GM12891 (cell line): ENCODE data around the gene GAGE12D.
"Not testable (repeated sequence)": the region's sequence is repeated elsewhere in the genome, so short reads cannot be mapped to it uniquely, and the experiment has no call there.

Experiments used
- POLR2A ChIP-seq: IDR thresholded peaks from 2 replicates; pipeline ENCODE4 v1.6.1; 2011; ENCODE audit warnings: low read depth, low read length, control low read depth
- POLR2AphosphoS5 ChIP-seq: IDR thresholded peaks from 2 replicates; pipeline ENCODE4 v1.6.1; 2011; ENCODE audit warnings: low read depth, low read length, control low read depth
- SPI1 ChIP-seq: IDR thresholded peaks from 2 replicates; pipeline ENCODE4 v1.6.1; 2011; ENCODE audit warnings: low read depth, low read length, control low read depth
- TAF1 ChIP-seq: IDR thresholded peaks from 2 replicates; pipeline ENCODE4 v1.6.1; 2011; ENCODE audit warnings: low read depth, low read length, control low read depth

GRCh38 chrX:49531877-49532276 is 9.7 kb upstream of the GAGE12D start, which contains the start of gene GAGE12C:
- TF ChIP-seq POLR2A, POLR2AphosphoS5, TAF1, SPI1: not testable (repeated sequence)
